SK-N-SH (cell line): ENCODE results near the gene CCDC172. TPM values are rescaled to one million over a fixed set of nuclear protein-coding genes. Genes with fewer than 3 reads are reported as not detected.

Experiments
- CTCF ChIA-PET: fragments of 300-600, 350-600 bp; formaldehyde crosslinking; extraction: SDS; loops from one replicate; lab custom pipeline; 2021; lab: Yijun Ruan, JAX
- POLR2A ChIA-PET: fragments of 350-600 bp; sonication (Branson Sonifier 250); formaldehyde crosslinking; extraction: SDS; loops from one replicate; lab custom pipeline; 2020; ENCODE audit warnings: antibody characterized with exemption, inconsistent platforms; lab: Yijun Ruan, JAX
- DNase-seq: peaks from one replicate; pipeline ENCODE4 v3.0.0; 2012
- H2AFZ ChIP-seq: fragments of 200-600 bp; sonication (generic); 2 replicates; pipeline ENCODE4 v1.8.1; 2016; ENCODE audit warnings: antibody characterized with exemption, mild to moderate bottlenecking, low read depth
- H3F3A ChIP-seq: fragments of 200-600 bp; sonication (generic); replicated peaks from 2 replicates; pipeline ENCODE3; 2016; ENCODE audit warnings: antibody characterized with exemption, mild to moderate bottlenecking; ENCODE audit not compliant: insufficient read depth
- H3K27ac ChIP-seq, 2 experiments: fragments of 200-500 bp in 1 of 2; fragments of 200-600 bp in 1 of 2; sonication (Bioruptor generic) in 1 of 2; sonication (generic), shearing (Covaris generic) in 1 of 2; 2 replicates each; pipeline versions ENCODE4 v1.5.1 to v1.6.1; 2014 to 2016; ENCODE audit warnings: low read depth in 2 of 2, inconsistent platforms in 1 of 2, low read length in 1 of 2, mild to moderate bottlenecking in 1 of 2, mixed read lengths in 1 of 2
- H3K27me3 ChIP-seq: fragments of 200-600 bp; sonication (generic), shearing (Covaris generic); 2 replicates; pipeline ENCODE4 v1.6.1; 2016; ENCODE audit warnings: mixed run types; ENCODE audit not compliant: insufficient read depth
- H3K36me3 ChIP-seq, 2 experiments: fragments of 200-500 bp in 1 of 2; fragments of 200-600 bp in 1 of 2; sonication (Bioruptor generic) in 1 of 2; sonication (generic) in 1 of 2; replicated peaks in 1 of 2; 2 replicates each; pipeline versions ENCODE3 to v1.5.1; 2014 to 2016; ENCODE audit warnings: low read length in 1 of 2, mild to moderate bottlenecking in 1 of 2; ENCODE audit not compliant: insufficient read depth in 2 of 2, control insufficient read depth in 1 of 2
- H3K4me1 ChIP-seq, 2 experiments: fragments of 200-500 bp in 1 of 2; fragments of 200-600 bp in 1 of 2; sonication (Bioruptor generic) in 1 of 2; sonication (generic), shearing (Covaris generic) in 1 of 2; 2 replicates each; pipeline versions ENCODE4 v1.5.1 to v1.6.1; 2014 to 2016; ENCODE audit warnings: low read depth in 1 of 2, low read length in 1 of 2, mixed run types in 1 of 2; ENCODE audit not compliant: insufficient read depth in 2 of 2, control insufficient read depth in 1 of 2
- H3K4me2 ChIP-seq: fragments of 200-600 bp; sonication (generic), shearing (Covaris generic); 2 replicates; pipeline ENCODE4 v1.6.1; 2017; ENCODE audit warnings: mixed run types
- H3K4me3 ChIP-seq, 2 experiments: fragments of 200-500 bp in 1 of 2; fragments of 200-600 bp in 1 of 2; sonication (Bioruptor generic) in 1 of 2; sonication (generic), shearing (Covaris generic) in 1 of 2; 2 replicates each; pipeline versions ENCODE4 v1.5.1 to v1.8.1; 2014 to 2016; ENCODE audit warnings: low read depth in 2 of 2, inconsistent platforms in 1 of 2, low read length in 1 of 2, mild to moderate bottlenecking in 1 of 2, mixed read lengths in 1 of 2, moderate library complexity in 1 of 2
- H3K79me2 ChIP-seq: fragments of 200-600 bp; sonication (generic); 2 replicates; pipeline ENCODE4 v1.8.1; 2017; ENCODE audit warnings: mild to moderate bottlenecking; ENCODE audit not compliant: insufficient read depth
- H3K9ac ChIP-seq: fragments of 200-600 bp; sonication (generic); 2 replicates; pipeline ENCODE4 v1.6.1; 2017; ENCODE audit warnings: mixed run types
- H3K9me2 ChIP-seq: fragments of 200-600 bp; sonication (generic); 2 replicates; pipeline ENCODE4 v1.6.1; 2017; ENCODE audit warnings: mixed run types
- H3K9me3 ChIP-seq: fragments of 200-600 bp; sonication (generic); 2 replicates; pipeline ENCODE4 v1.6.1; 2017; ENCODE audit warnings: mixed run types, mild to moderate bottlenecking, moderate library complexity
- H4K20me1 ChIP-seq: fragments of 200-600 bp; sonication (generic); 2 replicates; pipeline ENCODE4 v1.6.1; 2017; ENCODE audit warnings: mild to moderate bottlenecking, mixed run types; ENCODE audit not compliant: insufficient read depth
- CHD2 ChIP-seq: fragments of 150-350 bp; IDR thresholded peaks from 2 replicates; pipeline ENCODE4 v1.6.1; 2018; ENCODE audit warnings: low read length; ENCODE audit not compliant: partially characterized antibody
- ELF1 ChIP-seq: IDR thresholded peaks from 2 replicates; pipeline ENCODE4 v1.4.0; 2012
- EP300 ChIP-seq, 2 experiments: IDR thresholded peaks; 2 replicates each; pipeline versions ENCODE4 v1.4.0 to v1.6.1; 2012; ENCODE audit warnings: borderline replicate concordance in 1 of 2, low read depth in 1 of 2, low read length in 1 of 2
- EZH2phosphoT487 ChIP-seq: fragments of 200-600 bp; sonication (generic); IDR thresholded peaks from 2 replicates; pipeline ENCODE4 v1.6.1; 2017; ENCODE audit warnings: low read depth, mixed run types, mild to moderate bottlenecking, antibody characterized with exemption, moderate library complexity, borderline replicate concordance
- FOXM1 ChIP-seq: IDR thresholded peaks from 2 replicates; pipeline ENCODE4 v1.4.0; 2012; ENCODE audit warnings: low read depth, mild to moderate bottlenecking
- MEF2A ChIP-seq: IDR thresholded peaks from 2 replicates; pipeline ENCODE4 v1.4.0; 2012; ENCODE audit warnings: low read depth, borderline replicate concordance
- NFIC ChIP-seq: IDR thresholded peaks from 2 replicates; pipeline ENCODE4 v1.4.0; 2012; ENCODE audit warnings: borderline replicate concordance
- RFX5 ChIP-seq: IDR thresholded peaks from 2 replicates; pipeline ENCODE4 v1.6.1; 2012; ENCODE audit warnings: mild to moderate bottlenecking, improper control_type of control experiment, low read length
- SIN3A ChIP-seq: IDR thresholded peaks from 2 replicates; pipeline ENCODE4 v1.6.1; 2012; ENCODE audit warnings: low read depth, mild to moderate bottlenecking, low read length, moderate library complexity, borderline replicate concordance
- TAF1 ChIP-seq: IDR thresholded peaks from 2 replicates; pipeline ENCODE4 v1.6.1; 2012; ENCODE audit warnings: low read depth, mild to moderate bottlenecking, low read length, moderate library complexity, borderline replicate concordance
- YY1 ChIP-seq: IDR thresholded peaks from 2 replicates; pipeline ENCODE4 v1.4.0; 2012; ENCODE audit warnings: low read depth, mild to moderate bottlenecking
- WGBS: methylation state at CpG from one replicate; pipeline ENCODE4 v1.1.6; 2017; ENCODE audit warnings: low lambda C conversion rate; 5-methylcytosine and 5-hydroxymethylcytosine counted together
- polyA plus RNA-seq, 3 experiments: library from polyadenylated mRNA; depleted of rRNA; stranded (reverse); fragments of >200 nt; gene quantifications; 2 replicates each; pipeline ENCODE4 v1.2.3, GENCODE V29; 2012
- TF ChIP-seq, protein P1 (sequence below): IDR thresholded peaks from 2 replicates; pipeline ENCODE4 v1.4.0; 2012; ENCODE audit warnings: low read depth, borderline replicate concordance
- TF ChIP-seq, protein P2 (sequence below): fragments of 200-600 bp; sonication (generic); IDR thresholded peaks from 2 replicates; pipeline ENCODE4 v1.6.1; 2017; ENCODE audit warnings: antibody characterized with exemption, mild to moderate bottlenecking, moderate library complexity
- TF ChIP-seq, protein P3 (sequence below): IDR thresholded peaks from 2 replicates; pipeline ENCODE4 v1.6.1; 2012; ENCODE audit warnings: mild to moderate bottlenecking, low read depth, low read length, moderate library complexity
- TF ChIP-seq, protein P4 (sequence below): IDR thresholded peaks from 2 replicates; pipeline ENCODE4 v1.4.0; 2012; ENCODE audit warnings: low read depth, borderline replicate concordance
- TF ChIP-seq, protein P5 (sequence below): fragments of 150-350 bp; IDR thresholded peaks from 2 replicates; pipeline ENCODE4 v1.6.1; 2016; ENCODE audit warnings: mild to moderate bottlenecking, low read depth, low read length

Gene CCDC172
- polyA plus RNA-seq, 1 of the 3 experiments (the other 2 are of a cell fraction), result not detected

DNA sequence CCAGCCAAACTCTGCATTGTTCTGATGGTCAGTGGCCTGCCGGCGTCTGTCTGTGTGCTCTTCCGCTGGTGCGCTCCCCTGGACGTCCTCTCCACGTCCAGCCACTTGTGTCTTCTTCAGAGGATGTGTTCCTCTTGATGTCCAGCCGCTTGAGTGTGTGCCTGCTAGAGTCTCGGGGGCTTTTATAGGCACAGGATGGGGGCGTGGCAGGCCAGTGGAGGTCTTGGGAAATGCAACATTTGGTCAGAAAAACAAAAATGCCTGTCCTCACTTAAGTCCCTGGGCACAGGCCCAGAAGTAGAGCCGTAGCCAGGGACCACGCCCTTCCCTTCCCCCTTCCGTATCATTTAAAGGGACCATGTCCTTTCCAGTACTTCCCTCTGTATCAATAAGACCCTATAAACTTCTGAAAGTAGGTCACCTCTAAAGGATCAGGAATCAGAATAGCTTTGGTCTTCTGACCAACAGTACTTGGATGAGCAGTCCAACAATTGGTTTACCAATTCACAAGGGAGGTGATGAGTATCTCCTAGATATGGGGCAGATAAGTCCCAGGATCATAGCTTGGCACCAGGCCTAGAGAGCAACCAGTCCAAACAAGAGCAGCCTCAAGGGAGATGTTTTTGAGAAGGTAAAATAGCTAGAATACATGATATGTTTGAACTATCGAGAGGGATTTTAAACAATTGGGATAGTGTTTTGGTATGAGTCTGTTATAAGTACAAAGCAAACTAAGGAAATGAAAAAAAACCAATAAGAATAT, 71.2 kb downstream of the CCDC172 start:
- DNase-seq, result no peak
- TF ChIP-seq, protein P1, sequence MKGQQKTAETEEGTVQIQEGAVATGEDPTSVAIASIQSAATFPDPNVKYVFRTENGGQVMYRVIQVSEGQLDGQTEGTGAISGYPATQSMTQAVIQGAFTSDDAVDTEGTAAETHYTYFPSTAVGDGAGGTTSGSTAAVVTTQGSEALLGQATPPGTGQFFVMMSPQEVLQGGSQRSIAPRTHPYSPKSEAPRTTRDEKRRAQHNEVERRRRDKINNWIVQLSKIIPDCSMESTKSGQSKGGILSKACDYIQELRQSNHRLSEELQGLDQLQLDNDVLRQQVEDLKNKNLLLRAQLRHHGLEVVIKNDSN, result no peak
- TF ChIP-seq EZH2phosphoT487 (no peak), ELF1 (no peak), YY1 (no peak), FOXM1 (no peak), EP300 (IDR thresholded peaks at IDR 0.05; ENCODE audit: borderline replicate concordance in 1 of 2, low read depth in 1 of 2, low read length in 1 of 2) (no peak), RFX5 (no peak), MEF2A (no peak), SIN3A (no peak), NFIC (no peak), CHD2 (no peak), TAF1 (no peak)
- TF ChIP-seq, protein P2, sequence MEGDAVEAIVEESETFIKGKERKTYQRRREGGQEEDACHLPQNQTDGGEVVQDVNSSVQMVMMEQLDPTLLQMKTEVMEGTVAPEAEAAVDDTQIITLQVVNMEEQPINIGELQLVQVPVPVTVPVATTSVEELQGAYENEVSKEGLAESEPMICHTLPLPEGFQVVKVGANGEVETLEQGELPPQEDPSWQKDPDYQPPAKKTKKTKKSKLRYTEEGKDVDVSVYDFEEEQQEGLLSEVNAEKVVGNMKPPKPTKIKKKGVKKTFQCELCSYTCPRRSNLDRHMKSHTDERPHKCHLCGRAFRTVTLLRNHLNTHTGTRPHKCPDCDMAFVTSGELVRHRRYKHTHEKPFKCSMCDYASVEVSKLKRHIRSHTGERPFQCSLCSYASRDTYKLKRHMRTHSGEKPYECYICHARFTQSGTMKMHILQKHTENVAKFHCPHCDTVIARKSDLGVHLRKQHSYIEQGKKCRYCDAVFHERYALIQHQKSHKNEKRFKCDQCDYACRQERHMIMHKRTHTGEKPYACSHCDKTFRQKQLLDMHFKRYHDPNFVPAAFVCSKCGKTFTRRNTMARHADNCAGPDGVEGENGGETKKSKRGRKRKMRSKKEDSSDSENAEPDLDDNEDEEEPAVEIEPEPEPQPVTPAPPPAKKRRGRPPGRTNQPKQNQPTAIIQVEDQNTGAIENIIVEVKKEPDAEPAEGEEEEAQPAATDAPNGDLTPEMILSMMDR, result no peak
- TF ChIP-seq, protein P3, sequence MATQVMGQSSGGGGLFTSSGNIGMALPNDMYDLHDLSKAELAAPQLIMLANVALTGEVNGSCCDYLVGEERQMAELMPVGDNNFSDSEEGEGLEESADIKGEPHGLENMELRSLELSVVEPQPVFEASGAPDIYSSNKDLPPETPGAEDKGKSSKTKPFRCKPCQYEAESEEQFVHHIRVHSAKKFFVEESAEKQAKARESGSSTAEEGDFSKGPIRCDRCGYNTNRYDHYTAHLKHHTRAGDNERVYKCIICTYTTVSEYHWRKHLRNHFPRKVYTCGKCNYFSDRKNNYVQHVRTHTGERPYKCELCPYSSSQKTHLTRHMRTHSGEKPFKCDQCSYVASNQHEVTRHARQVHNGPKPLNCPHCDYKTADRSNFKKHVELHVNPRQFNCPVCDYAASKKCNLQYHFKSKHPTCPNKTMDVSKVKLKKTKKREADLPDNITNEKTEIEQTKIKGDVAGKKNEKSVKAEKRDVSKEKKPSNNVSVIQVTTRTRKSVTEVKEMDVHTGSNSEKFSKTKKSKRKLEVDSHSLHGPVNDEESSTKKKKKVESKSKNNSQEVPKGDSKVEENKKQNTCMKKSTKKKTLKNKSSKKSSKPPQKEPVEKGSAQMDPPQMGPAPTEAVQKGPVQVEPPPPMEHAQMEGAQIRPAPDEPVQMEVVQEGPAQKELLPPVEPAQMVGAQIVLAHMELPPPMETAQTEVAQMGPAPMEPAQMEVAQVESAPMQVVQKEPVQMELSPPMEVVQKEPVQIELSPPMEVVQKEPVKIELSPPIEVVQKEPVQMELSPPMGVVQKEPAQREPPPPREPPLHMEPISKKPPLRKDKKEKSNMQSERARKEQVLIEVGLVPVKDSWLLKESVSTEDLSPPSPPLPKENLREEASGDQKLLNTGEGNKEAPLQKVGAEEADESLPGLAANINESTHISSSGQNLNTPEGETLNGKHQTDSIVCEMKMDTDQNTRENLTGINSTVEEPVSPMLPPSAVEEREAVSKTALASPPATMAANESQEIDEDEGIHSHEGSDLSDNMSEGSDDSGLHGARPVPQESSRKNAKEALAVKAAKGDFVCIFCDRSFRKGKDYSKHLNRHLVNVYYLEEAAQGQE, result no peak
- TF ChIP-seq, protein P4, sequence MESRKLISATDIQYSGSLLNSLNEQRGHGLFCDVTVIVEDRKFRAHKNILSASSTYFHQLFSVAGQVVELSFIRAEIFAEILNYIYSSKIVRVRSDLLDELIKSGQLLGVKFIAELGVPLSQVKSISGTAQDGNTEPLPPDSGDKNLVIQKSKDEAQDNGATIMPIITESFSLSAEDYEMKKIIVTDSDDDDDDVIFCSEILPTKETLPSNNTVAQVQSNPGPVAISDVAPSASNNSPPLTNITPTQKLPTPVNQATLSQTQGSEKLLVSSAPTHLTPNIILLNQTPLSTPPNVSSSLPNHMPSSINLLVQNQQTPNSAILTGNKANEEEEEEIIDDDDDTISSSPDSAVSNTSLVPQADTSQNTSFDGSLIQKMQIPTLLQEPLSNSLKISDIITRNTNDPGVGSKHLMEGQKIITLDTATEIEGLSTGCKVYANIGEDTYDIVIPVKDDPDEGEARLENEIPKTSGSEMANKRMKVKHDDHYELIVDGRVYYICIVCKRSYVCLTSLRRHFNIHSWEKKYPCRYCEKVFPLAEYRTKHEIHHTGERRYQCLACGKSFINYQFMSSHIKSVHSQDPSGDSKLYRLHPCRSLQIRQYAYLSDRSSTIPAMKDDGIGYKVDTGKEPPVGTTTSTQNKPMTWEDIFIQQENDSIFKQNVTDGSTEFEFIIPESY, result no peak
- TF ChIP-seq, protein P5, sequence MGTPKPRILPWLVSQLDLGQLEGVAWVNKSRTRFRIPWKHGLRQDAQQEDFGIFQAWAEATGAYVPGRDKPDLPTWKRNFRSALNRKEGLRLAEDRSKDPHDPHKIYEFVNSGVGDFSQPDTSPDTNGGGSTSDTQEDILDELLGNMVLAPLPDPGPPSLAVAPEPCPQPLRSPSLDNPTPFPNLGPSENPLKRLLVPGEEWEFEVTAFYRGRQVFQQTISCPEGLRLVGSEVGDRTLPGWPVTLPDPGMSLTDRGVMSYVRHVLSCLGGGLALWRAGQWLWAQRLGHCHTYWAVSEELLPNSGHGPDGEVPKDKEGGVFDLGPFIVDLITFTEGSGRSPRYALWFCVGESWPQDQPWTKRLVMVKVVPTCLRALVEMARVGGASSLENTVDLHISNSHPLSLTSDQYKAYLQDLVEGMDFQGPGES, result no peak
- H3K27ac ChIP-seq, result no peak overlapping the region
- WGBS, result 49% methylated on average over 6 of the region's 13 CpGs
- no peak overlapping the region for H3K9ac ChIP-seq
- H3K4me3 ChIP-seq, result no peak overlapping the region
- no peaks in the 10 kb centered on the region for H3K4me1 ChIP-seq
- no peaks in the 10 kb centered on the region for H4K20me1 ChIP-seq
- H3K9me2 ChIP-seq, result no peaks in the 10 kb centered on the region
- no peaks in the 10 kb centered on the region for H3K79me2 ChIP-seq
- no peaks in the 10 kb centered on the region for H3K36me3 ChIP-seq
- ChIA-PET POLR2A (no interaction called here), CTCF (no interaction called here)
- no peak overlapping the region for H3K4me2 ChIP-seq
- no peaks in the 10 kb centered on the region for H3K27me3 ChIP-seq
- H3F3A ChIP-seq, result no peaks in the 10 kb centered on the region
- no peaks in the 10 kb centered on the region for H3K9me3 ChIP-seq
- no peak overlapping the region for H2AFZ ChIP-seq
